ENCODE results near the gene VAC14.

- TF ChIP-seq CTCF (tag by site-specific recombination; IDR thresholded peaks at IDR 0.05) (no peak), WT1 (tag by site-specific recombination; IDR thresholded peaks at IDR 0.05) (no peak), PBX3 (CRISPR knock-in tag; IDR thresholded peaks at IDR 0.05) (no peak), ZNF221 (tag by site-specific recombination; IDR thresholded peaks at IDR 0.05; ENCODE audit: borderline replicate concordance) (no peak), HOXC10 (CRISPR knock-in tag; IDR thresholded peaks at IDR 0.05) (no peak), REST (tag by site-specific recombination; IDR thresholded peaks at IDR 0.05) (no peak), HOXA7 (CRISPR knock-in tag; IDR thresholded peaks at IDR 0.05; ENCODE audit: borderline replicate concordance) (no peak), SP2 (tag by site-specific recombination; IDR thresholded peaks at IDR 0.05) (no peak), ZBTB11 (tag by site-specific recombination; conservative IDR thresholded peaks at IDR 0.05; ENCODE audit: low read depth) (no peak)
Observed at GRCh38 chr16:70804153-70804733, 3.3 kb upstream of the VAC14 start.

All from HEK293 (cell line).